Erythroblast (primary cell): ENCODE results near the gene TTC24.

Source experiments
- GATA1 ChIP-seq: IDR thresholded peaks from 2 replicates; pipeline ENCODE4 v1.6.1; 2011; ENCODE audit warnings: low read depth, mild to moderate bottlenecking, control low read depth, low read length, moderate library complexity
- POLR2A ChIP-seq: IDR thresholded peaks from 2 replicates; pipeline ENCODE4 v1.6.1; 2011; ENCODE audit warnings: mild to moderate bottlenecking, low read length

DNA sequence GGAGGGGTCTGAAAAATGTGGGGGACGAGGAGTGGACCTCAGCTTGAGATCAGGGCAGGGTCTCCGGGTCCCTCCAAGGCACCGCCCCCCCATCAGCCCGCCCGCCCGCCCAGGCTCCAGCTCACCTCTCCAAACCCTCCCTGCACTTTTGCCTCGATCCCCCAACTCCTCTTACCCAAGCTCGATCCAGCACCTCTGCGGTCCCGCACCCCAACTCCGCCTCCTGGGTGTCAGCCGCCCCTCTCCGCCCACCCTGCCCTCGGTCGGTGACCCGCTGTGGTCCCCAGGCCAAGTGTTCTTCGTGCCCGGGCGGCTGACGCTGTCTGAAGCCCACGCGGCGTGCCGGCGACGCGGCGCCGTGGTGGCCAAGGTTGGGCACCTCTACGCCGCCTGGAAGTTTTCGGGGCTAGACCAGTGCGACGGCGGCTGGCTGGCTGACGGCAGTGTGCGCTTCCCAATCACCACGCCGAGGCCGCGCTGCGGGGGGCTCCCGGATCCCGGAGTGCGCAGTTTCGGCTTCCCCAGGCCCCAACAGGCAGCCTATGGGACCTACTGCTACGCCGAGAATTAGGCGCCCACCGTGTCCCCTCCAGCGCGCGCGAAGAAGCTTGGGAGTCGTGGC is 45.4 kb downstream of the TTC24 start:
- TF ChIP-seq POLR2A (no peak), GATA1 (no peak)
